ENCODE results near the gene PLXDC2.
"Not testable (repeated sequence)": the region's sequence is repeated elsewhere in the genome, so short reads cannot be mapped to it uniquely, and the experiment has no call there.

The PLXDC2 gene

DNA sequence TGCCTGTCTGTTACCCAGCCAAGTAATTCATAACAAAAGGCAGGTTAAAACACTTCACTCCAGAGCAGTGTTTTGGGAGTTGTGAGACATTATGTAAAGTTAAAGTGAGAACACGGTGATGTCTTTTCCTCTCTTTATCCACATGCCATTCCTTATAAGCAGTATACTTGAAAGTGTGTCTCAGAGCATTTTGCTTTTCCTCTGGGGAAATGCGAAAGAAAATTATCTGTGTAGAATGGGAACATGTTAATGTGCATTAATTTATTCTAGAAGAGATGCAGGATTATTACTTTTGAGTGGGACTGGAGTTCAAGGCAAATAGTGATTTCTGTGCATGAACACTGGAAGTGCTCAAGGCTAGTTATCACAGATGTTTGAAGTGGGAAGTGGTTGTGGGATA, 170.4 kb downstream of the PLXDC2 start:
- POLR2A ChIA-PET: no interaction called here
- Histone ChIP-seq H3K4me3 (ENCODE audit: control insufficient read depth in 1 of 7, extremely low read depth in 1 of 7, insufficient read depth in 4 of 7, low read depth in 2 of 7, low read length in 6 of 7) (no peak overlapping the region), H3K27me3 (replicated peaks in 2 of 5; ENCODE audit: control insufficient read depth in 4 of 5, insufficient read depth in 5 of 5, low read length in 4 of 5) (no peaks in the 10 kb centered on the region), H3K36me3 (ENCODE audit: control insufficient read depth in 4 of 4, insufficient read depth in 4 of 4, low read length in 3 of 4) (no peaks in the 10 kb centered on the region), H3K9me3 (ENCODE audit: control extremely low read depth in 1 of 5, control insufficient read depth in 4 of 5, insufficient read depth in 2 of 5, low read depth in 1 of 5, low read length in 4 of 5) (no peaks in the 10 kb centered on the region), H3K27ac (ENCODE audit: insufficient read depth in 1 of 2, low read depth in 1 of 2, low read length in 2 of 2, poor library complexity in 1 of 2, severe bottlenecking in 2 of 2) (peak overlapping the region in 1 of 2 experiments; percentile 4), H3K4me1 (ENCODE audit: control extremely low read depth in 1 of 4, control insufficient read depth in 4 of 4, insufficient read depth in 4 of 4, low read length in 3 of 4) (peaks cover 0 to 18% (median 5%) of the 10 kb centered on the region in 4 experiments)
- 100% methylated on average over 1 of the region's 2 CpGs for WGBS (ENCODE audit: insufficient coverage)
- DNase-seq: no peak
- CTCF ChIA-PET: no interaction called here

- Histone ChIP-seq H3K4me3 (ENCODE audit: control insufficient read depth in 1 of 7, extremely low read depth in 1 of 7, insufficient read depth in 4 of 7, low read depth in 2 of 7, low read length in 6 of 7) (no peak overlapping the region), H3K27me3 (replicated peaks in 2 of 5; ENCODE audit: control insufficient read depth in 4 of 5, insufficient read depth in 5 of 5, low read length in 4 of 5) (no peaks in the 10 kb centered on the region), H3K4me1 (ENCODE audit: control extremely low read depth in 1 of 4, control insufficient read depth in 4 of 4, insufficient read depth in 4 of 4, low read length in 3 of 4) (peaks cover 0 to 18% (median 5%) of the 10 kb centered on the region in 4 experiments), H3K27ac (ENCODE audit: insufficient read depth in 1 of 2, low read depth in 1 of 2, low read length in 2 of 2, poor library complexity in 1 of 2, severe bottlenecking in 2 of 2) (no peak overlapping the region), H3K36me3 (ENCODE audit: control insufficient read depth in 4 of 4, insufficient read depth in 4 of 4, low read length in 3 of 4) (no peaks in the 10 kb centered on the region), H3K9me3 (ENCODE audit: control extremely low read depth in 1 of 5, control insufficient read depth in 4 of 5, insufficient read depth in 2 of 5, low read depth in 1 of 5, low read length in 4 of 5) (peaks cover 0 to 1% (median 0%) of the 10 kb centered on the region in 5 experiments)
- DNase-seq: no peak
- POLR2A ChIA-PET: no interaction called here
- no CpG with 5 or more reads among the region's 1 CpG for WGBS (ENCODE audit: insufficient coverage)
- CTCF ChIA-PET: no interaction called here
These were observed 171.7 kb downstream of the PLXDC2 start for GRCh38 chr10:19987931-19988330.

GRCh38 chr10:19993714-19994315, 177.6 kb downstream of the PLXDC2 start:
- Histone ChIP-seq H3K36me3 (ENCODE audit: control insufficient read depth in 4 of 4, insufficient read depth in 4 of 4, low read length in 3 of 4) (no peaks in the 10 kb centered on the region), H3K4me1 (ENCODE audit: control extremely low read depth in 1 of 4, control insufficient read depth in 4 of 4, insufficient read depth in 4 of 4, low read length in 3 of 4) (no peaks in the 10 kb centered on the region), H3K27me3 (replicated peaks in 2 of 5; ENCODE audit: control insufficient read depth in 4 of 5, insufficient read depth in 5 of 5, low read length in 4 of 5) (no peaks in the 10 kb centered on the region), H3K9me3 (ENCODE audit: control extremely low read depth in 1 of 5, control insufficient read depth in 4 of 5, insufficient read depth in 2 of 5, low read depth in 1 of 5, low read length in 4 of 5) (peaks cover 0 to 4% (median 3%) of the 10 kb centered on the region in 5 experiments), H3K27ac (ENCODE audit: insufficient read depth in 1 of 2, low read depth in 1 of 2, low read length in 2 of 2, poor library complexity in 1 of 2, severe bottlenecking in 2 of 2) (no peak overlapping the region), H3K4me3 (ENCODE audit: control insufficient read depth in 1 of 7, extremely low read depth in 1 of 7, insufficient read depth in 4 of 7, low read depth in 2 of 7, low read length in 6 of 7) (no peak overlapping the region)
- ChIA-PET CTCF (no interaction called here), POLR2A (no interaction called here)
- 100% methylated on average over 1 of the region's 3 CpGs for WGBS (ENCODE audit: insufficient coverage)
- DNase-seq: peak in 1 of 3 donors; percentile 35

GRCh38 chr10:19998482-19998881, 182.2 kb downstream of the PLXDC2 start:
- Histone ChIP-seq H3K9me3 (ENCODE audit: control extremely low read depth in 1 of 5, control insufficient read depth in 4 of 5, insufficient read depth in 2 of 5, low read depth in 1 of 5, low read length in 4 of 5) (peaks cover 0 to 4% (median 3%) of the 10 kb centered on the region in 5 experiments), H3K27me3 (replicated peaks in 2 of 5; ENCODE audit: control insufficient read depth in 4 of 5, insufficient read depth in 5 of 5, low read length in 4 of 5) (no peaks in the 10 kb centered on the region), H3K27ac (ENCODE audit: insufficient read depth in 1 of 2, low read depth in 1 of 2, low read length in 2 of 2, poor library complexity in 1 of 2, severe bottlenecking in 2 of 2) (no peak overlapping the region), H3K36me3 (ENCODE audit: control insufficient read depth in 4 of 4, insufficient read depth in 4 of 4, low read length in 3 of 4) (peaks cover 0 to 14% (median 0%) of the 10 kb centered on the region in 4 experiments), H3K4me1 (ENCODE audit: control extremely low read depth in 1 of 4, control insufficient read depth in 4 of 4, insufficient read depth in 4 of 4, low read length in 3 of 4) (peaks cover under 1 to 8% (median 3%) of the 10 kb centered on the region in 4 experiments), H3K4me3 (ENCODE audit: control insufficient read depth in 1 of 7, extremely low read depth in 1 of 7, insufficient read depth in 4 of 7, low read depth in 2 of 7, low read length in 6 of 7) (no peak overlapping the region)
- 100% methylated on average over 1 of the region's 2 CpGs for WGBS (ENCODE audit: insufficient coverage)
- ChIA-PET POLR2A (no interaction called here), CTCF (no interaction called here)
- no peak for DNase-seq

GRCh38 chr10:19999431-19999830, 183.2 kb downstream of the PLXDC2 start:
- CTCF ChIA-PET: interaction anchor here (0.7 to 0.8 kb wide), 2 partner anchors 9 to 56 kb away, joined by 3 read pairs; no protein-coding TSS in a partner anchor
- H3K27me3 ChIP-seq (replicated peaks in 2 of 5; ENCODE audit: control insufficient read depth in 4 of 5, insufficient read depth in 5 of 5, low read length in 4 of 5): no peaks in the 10 kb centered on the region
- no CpG with 5 or more reads among the region's 1 CpG for WGBS (ENCODE audit: insufficient coverage)

DNA sequence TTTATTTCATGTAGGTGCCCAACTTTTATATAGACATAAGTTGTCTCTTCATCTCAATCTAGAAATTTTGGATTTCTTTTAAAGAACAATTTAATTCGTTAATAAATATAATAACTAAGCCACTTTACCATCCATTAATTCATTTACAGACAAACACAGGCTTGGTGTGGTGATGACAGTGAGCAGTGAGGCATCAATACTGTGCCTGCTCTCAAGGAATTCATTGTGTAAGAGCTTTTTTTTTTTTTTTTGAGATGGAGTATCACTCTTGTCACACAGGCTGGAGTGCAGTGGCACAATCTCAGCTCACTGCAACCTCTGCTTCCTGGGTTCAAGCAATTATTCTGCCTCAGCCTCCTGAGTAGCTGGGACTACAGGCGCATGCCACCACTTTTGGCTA, 185.8 kb downstream of the PLXDC2 start:
- CTCF ChIA-PET; DNase-seq; POLR2A ChIA-PET; H3K27ac ChIP-seq (ENCODE audit: insufficient read depth in 1 of 2, low read depth in 1 of 2, low read length in 2 of 2, poor library complexity in 1 of 2, severe bottlenecking in 2 of 2); H3K27me3 ChIP-seq (replicated peaks in 2 of 5; ENCODE audit: control insufficient read depth in 4 of 5, insufficient read depth in 5 of 5, low read length in 4 of 5); H3K9me3 ChIP-seq (ENCODE audit: control extremely low read depth in 1 of 5, control insufficient read depth in 4 of 5, insufficient read depth in 2 of 5, low read depth in 1 of 5, low read length in 4 of 5); H3K4me3 ChIP-seq (ENCODE audit: control insufficient read depth in 1 of 7, extremely low read depth in 1 of 7, insufficient read depth in 4 of 7, low read depth in 2 of 7, low read length in 6 of 7): not testable (repeated sequence)
- 100% methylated on average over 1 of the region's 2 CpGs for WGBS (ENCODE audit: insufficient coverage)
- H3K36me3 ChIP-seq (ENCODE audit: control insufficient read depth in 4 of 4, insufficient read depth in 4 of 4, low read length in 3 of 4): peaks cover 0 to 20% (median 0%) of the 10 kb centered on the region in 4 experiments
- H3K4me1 ChIP-seq (ENCODE audit: control extremely low read depth in 1 of 4, control insufficient read depth in 4 of 4, insufficient read depth in 4 of 4, low read length in 3 of 4): peaks cover 8 to 27% (median 15%) of the 10 kb centered on the region in 4 experiments

More at GRCh38 chr10:19999431-19999830, 183.2 kb downstream of the PLXDC2 start:
- no peak for DNase-seq
- Histone ChIP-seq H3K4me3 (ENCODE audit: control insufficient read depth in 1 of 7, extremely low read depth in 1 of 7, insufficient read depth in 4 of 7, low read depth in 2 of 7, low read length in 6 of 7) (no peak overlapping the region), H3K4me1 (ENCODE audit: control extremely low read depth in 1 of 4, control insufficient read depth in 4 of 4, insufficient read depth in 4 of 4, low read length in 3 of 4) (peaks cover 8 to 16% (median 10%) of the 10 kb centered on the region in 4 experiments), H3K27ac (ENCODE audit: insufficient read depth in 1 of 2, low read depth in 1 of 2, low read length in 2 of 2, poor library complexity in 1 of 2, severe bottlenecking in 2 of 2) (no peak overlapping the region), H3K36me3 (ENCODE audit: control insufficient read depth in 4 of 4, insufficient read depth in 4 of 4, low read length in 3 of 4) (peaks cover 0 to 14% (median 0%) of the 10 kb centered on the region in 4 experiments), H3K9me3 (ENCODE audit: control extremely low read depth in 1 of 5, control insufficient read depth in 4 of 5, insufficient read depth in 2 of 5, low read depth in 1 of 5, low read length in 4 of 5) (peaks cover 0 to 4% (median 3%) of the 10 kb centered on the region in 5 experiments)
- POLR2A ChIA-PET: no interaction called here

DNA sequence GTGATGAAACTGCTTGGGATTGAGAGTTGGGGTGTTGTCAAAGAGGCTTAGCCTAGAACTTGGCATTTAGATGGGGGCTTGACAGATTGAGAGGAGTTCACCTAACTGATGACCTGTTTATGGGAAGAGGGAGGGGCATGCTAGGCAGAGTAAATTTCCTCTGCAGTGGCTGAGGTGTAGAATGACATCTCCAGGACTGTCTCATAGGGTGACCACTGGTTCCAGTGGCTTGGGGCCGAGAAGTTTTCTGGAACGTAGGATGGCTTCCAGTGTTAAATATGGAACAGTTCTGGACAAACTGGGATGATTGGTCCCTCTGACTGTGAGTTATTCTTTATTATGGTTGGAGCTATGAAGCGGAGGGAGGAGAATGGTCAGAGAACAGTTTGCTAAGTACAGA, 186.4 kb downstream of the PLXDC2 start:
- DNase-seq: no peak
- Histone ChIP-seq H3K4me3 (ENCODE audit: control insufficient read depth in 1 of 7, extremely low read depth in 1 of 7, insufficient read depth in 4 of 7, low read depth in 2 of 7, low read length in 6 of 7) (no peak overlapping the region), H3K36me3 (ENCODE audit: control insufficient read depth in 4 of 4, insufficient read depth in 4 of 4, low read length in 3 of 4) (peaks cover 0 to 20% (median 0%) of the 10 kb centered on the region in 4 experiments), H3K9me3 (ENCODE audit: control extremely low read depth in 1 of 5, control insufficient read depth in 4 of 5, insufficient read depth in 2 of 5, low read depth in 1 of 5, low read length in 4 of 5) (no peaks in the 10 kb centered on the region), H3K27ac (ENCODE audit: insufficient read depth in 1 of 2, low read depth in 1 of 2, low read length in 2 of 2, poor library complexity in 1 of 2, severe bottlenecking in 2 of 2) (peak overlapping the region in 1 of 2 experiments; percentile 88), H3K4me1 (ENCODE audit: control extremely low read depth in 1 of 4, control insufficient read depth in 4 of 4, insufficient read depth in 4 of 4, low read length in 3 of 4) (peaks cover 8 to 27% (median 15%) of the 10 kb centered on the region in 4 experiments), H3K27me3 (replicated peaks in 2 of 5; ENCODE audit: control insufficient read depth in 4 of 5, insufficient read depth in 5 of 5, low read length in 4 of 5) (no peaks in the 10 kb centered on the region)
- WGBS (ENCODE audit: insufficient coverage): 100% methylated on average over 3 of the region's 3 CpGs
- POLR2A ChIA-PET: no interaction called here
- CTCF ChIA-PET: no interaction called here

Measured in common myeloid progenitor, CD34-positive (primary cell).